GM18508 (cell line): ENCODE data around the gene PRDM16.

Source experiments
- ATAC-seq: cut with Tn5 transposase; IDR thresholded peaks from one replicate; pipeline ENCODE4 v1.9.1; 2021; ENCODE audit warnings: moderate number of reproducible peaks; ENCODE audit not compliant: insufficient read depth, unreplicated experiment

The PRDM16 gene

GRCh38 chr1:3031401-3032221 is 37.4 kb upstream of the PRDM16 start:
- no peak for ATAC-seq

DNA sequence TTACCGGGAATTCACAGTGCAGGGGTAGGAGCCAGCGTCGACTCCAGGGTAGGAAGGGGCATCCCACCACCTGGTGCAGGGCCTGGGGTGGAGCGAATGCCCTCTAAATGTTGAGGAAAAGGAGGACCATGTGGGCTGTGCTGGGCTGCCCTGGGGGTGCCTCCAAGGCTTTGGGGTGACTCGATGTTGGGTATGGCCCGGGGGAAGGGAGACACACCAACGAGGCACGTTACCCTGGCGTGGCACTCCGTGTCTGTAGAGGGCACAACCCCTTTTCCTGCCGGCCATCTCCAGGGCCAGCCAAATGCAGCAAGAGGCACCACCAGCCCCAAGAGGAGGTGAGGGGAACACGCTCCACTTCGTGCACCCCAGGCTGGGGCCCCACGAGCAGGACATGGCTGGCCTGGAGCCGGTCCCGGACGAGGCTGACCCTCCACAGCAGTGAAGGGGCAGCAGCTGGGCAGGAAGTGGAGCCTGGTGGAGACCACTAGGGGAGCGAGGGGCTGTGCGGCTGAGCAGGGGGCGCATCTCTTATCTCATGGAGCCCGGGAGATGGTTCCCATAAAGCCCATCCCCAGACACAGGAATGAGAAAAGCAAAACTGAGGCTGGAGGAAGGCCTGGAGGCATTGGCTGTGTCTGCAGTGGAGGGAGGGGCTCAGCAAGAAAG is 36.5 kb upstream of the PRDM16 start:
- no peak for ATAC-seq

- no peak for ATAC-seq
Observed at GRCh38 chr1:3033040-3033789, 35.8 kb upstream of the PRDM16 start.

GRCh38 chr1:3033790-3034090 is 35.3 kb upstream of the PRDM16 start:
- no peak for ATAC-seq

DNA sequence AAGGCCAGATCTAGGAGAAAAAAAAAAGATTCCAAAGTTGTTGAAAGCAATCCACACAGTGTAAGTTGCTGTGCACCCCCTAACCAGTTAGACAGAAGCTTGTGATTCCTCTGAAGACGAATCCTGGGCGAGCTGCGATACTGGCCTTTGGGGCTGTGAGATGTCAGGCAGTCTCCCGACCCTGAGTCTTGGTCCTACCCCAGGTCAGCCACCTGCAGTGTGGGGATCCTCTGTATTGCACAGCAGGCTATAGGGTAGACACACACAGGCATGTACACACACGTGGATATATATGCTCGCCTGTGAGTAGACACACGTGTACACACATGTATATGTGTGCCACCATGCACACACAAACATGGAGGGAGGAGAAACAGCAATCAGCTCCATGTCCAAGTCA is 34.8 kb upstream of the PRDM16 start:
- no peak for ATAC-seq

DNA sequence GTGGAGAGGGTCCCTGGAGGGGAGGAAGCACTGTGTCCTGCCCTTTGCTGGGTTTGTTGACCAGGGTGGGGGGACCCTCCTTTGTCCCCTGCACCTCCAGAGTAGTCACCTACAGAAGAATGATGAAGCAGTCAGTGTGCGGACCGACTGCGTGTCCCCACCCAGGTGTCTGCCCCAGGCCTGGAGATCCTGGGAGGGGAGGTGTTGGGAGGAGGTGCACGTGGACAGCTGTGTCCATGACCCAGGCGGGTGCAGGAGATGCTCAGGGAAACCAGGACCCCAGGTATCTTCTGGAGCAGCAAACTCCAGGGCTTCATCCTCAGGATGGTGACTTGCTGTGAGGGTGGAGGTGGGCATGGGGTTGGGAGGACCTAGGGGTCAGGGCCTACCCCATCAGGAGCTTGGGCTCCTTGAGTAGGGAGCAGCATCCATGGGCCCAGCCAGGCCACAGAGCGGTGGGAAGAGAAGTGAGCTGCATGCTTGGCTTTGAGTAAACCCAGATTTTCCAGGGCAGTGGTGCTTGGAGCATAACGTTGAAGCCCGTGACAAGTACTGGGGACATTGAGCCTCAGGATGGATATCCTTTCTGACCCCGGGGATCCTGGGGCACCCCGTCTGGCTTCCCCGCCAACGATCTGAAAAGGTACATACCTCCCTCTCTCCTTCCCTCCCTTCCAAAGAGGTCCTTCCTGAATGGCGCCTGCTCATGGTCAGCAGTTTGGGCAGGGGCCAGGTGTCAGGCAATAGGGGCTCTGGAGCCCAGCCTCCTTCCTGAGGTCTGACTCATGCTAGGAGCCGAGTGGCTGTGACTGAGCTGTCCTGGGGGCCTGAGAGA is 34.1 kb upstream of the PRDM16 start:
- no peak for ATAC-seq

- no peak for ATAC-seq
Observed at GRCh38 chr1:3035563-3036446, 33.2 kb upstream of the PRDM16 start.

GRCh38 chr1:3036447-3037280 is 32.3 kb upstream of the PRDM16 start:
- no peak for ATAC-seq

GRCh38 chr1:3037281-3038040 is 31.5 kb upstream of the PRDM16 start:
- ATAC-seq: no peak

GRCh38 chr1:3038113-3038551 is 30.9 kb upstream of the PRDM16 start:
- ATAC-seq: no peak

DNA sequence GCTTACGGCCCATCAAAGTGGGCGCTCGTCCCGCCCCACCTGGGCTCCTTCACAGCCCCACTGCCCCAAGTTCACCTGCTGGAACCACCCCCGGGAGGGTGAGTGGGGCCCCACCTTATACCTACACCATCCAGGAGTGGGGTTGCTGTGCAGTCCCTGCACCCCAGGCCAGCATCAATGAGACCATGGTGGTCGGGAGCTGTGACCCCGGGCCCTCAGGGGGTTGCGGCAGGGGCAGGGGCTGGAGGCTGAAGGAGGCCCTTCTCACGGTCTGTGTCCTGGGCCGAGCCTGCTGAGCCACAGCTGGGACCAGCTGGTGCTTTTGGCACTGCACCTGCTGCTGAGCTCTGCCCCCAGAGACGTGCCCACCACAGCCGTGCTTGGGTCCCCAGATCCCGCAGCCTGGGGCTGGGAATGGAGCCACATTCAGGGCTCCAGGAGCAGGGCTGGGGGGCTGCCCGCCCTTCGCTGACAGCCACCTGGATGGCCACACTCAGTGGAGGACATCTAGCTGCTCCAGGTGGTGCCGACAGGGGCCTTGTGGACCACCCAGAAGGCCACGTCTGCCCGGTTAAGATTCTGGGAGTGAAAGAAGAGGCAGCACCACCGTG is 30.3 kb upstream of the PRDM16 start:
- no peak for ATAC-seq

DNA sequence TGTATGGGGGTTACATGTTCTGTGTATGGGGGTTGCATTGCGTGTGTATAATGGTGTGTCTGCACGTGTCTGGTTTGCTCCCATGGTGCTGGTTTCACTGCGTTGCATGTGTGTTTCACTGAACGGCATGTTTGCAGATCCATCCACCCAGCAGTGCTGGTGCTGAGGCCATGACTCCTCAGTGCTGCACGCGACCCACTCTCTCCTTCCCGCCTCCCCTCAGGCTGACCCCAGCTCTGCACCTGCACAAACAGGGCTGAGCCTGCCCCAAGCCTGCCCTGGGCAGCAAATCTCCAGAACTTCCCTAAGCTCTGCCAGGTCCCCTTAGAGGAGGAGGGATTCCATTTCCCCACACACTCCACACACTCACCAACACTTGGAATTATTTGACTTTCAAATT is 29.0 kb upstream of the PRDM16 start:
- ATAC-seq: no peak

DNA sequence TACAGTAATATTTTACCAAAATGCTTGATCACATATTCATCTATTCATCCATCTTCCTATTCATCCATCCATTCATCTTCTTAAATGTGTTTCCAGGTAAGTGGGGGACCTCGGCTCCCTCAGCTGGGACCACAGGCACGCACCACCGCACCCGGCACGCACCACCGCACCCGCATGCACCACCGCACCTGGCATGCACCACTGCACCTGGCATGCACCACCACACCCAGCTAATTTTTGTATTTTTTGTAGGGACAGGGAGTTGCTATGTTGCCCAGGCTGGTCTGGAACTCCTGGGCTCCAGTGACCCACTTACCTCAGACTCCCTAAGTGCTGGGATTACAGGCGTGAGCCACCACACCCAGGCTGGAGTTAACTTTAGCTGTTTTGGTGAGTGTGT is 26.5 kb upstream of the PRDM16 start:
- ATAC-seq: no peak

DNA sequence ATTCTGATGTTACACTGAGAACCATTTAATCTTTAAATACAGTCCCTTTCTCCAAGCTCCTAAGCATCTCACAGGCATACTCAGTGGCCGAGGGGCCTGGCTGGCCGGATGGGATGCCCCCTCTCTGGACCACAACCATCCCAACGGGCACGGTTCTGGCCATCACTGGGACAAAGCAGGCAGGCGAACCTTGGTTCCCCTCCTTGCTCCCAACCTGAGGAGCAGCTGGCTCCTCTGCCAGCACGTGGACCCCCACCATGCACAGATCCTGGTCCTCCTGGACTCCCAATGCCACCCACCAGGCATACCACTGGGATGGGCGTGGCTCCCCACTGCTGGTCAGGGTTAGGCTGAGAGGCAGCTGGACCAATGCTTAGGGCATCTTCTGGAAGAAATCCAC is 19.8 kb upstream of the PRDM16 start:
- ATAC-seq: no peak

DNA sequence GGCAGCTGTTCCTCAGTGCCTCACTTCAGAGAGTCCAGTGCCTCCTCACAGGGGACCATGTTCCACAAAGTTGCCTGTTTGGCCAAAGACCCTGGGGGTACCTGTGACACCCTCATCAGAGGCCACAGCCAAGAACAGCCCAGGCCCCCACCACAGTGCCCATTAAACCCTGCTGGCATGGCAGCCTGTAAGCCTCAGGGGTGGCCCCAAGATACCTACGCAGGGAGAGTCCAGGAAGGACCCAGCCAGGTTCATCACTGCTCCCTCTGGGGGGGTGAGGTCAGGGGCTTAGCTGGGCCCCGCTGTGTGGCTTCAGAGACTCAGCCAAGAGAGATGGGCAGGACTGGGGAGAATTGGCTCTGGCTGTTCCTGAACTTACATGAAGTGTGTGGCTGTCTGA is 19.1 kb upstream of the PRDM16 start:
- no peak for ATAC-seq

- no peak for ATAC-seq
Observed at GRCh38 chr1:3050603-3051002, 18.4 kb upstream of the PRDM16 start.
